ENCODE results near the gene DLK1.

DLK1 gene

DNA sequence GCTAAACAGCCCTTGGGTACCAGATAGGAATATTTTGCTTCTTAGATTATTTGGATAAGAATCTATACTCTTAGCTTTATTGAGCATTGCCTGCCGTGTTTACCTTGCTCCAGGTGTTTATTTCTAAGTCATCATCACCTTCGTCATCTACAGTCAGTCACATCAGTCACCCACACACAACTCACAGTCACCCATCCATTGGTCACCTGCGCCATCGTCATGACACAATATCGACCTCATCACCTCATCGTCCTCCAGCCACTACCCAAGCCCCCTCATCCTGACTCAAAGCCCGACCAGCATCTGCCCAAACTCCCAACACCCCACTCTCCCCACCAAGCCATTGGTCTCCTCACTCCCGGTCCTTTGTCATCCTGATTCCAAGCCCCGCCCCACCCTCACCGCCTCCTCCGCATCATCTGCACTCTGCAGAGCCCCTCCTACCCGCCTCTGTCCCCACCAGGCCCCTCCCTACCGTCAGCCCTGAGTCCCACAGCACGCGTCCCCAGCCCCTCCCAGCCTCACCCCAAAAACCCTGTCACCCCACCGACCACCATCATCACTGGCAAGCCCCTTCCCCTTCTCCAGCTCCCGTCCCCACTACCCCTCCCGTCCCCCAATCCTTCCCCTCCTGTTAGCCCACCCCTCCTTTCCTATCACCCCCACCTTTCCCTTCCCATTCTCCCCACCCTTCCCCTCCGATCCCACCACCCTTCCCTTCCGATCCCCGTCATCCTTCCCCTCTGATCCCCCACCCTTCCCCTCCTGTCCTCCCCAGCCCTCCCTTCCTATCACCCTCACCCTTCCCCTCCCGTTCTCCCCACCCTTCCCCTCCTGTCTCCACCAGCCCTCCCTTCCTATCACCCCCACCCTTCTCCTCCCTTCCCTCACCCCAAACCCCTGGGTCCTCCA, 9.8 kb downstream of the DLK1 start:
- in situ Hi-C loops (cut with MboI; ENCODE audit: low pct_unique_long_range_greater_than_20kb, low sequenced_read_pairs, unreplicated experiment), result no loop called here
- no peak for DNase-seq (ENCODE audit: low spot score)
- TF ChIP-seq, protein P1, sequence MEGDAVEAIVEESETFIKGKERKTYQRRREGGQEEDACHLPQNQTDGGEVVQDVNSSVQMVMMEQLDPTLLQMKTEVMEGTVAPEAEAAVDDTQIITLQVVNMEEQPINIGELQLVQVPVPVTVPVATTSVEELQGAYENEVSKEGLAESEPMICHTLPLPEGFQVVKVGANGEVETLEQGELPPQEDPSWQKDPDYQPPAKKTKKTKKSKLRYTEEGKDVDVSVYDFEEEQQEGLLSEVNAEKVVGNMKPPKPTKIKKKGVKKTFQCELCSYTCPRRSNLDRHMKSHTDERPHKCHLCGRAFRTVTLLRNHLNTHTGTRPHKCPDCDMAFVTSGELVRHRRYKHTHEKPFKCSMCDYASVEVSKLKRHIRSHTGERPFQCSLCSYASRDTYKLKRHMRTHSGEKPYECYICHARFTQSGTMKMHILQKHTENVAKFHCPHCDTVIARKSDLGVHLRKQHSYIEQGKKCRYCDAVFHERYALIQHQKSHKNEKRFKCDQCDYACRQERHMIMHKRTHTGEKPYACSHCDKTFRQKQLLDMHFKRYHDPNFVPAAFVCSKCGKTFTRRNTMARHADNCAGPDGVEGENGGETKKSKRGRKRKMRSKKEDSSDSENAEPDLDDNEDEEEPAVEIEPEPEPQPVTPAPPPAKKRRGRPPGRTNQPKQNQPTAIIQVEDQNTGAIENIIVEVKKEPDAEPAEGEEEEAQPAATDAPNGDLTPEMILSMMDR (IDR thresholded peaks at IDR 0.05; ENCODE audit: extremely low read depth, insufficient read depth, missing control alignments), result no peak

DNA sequence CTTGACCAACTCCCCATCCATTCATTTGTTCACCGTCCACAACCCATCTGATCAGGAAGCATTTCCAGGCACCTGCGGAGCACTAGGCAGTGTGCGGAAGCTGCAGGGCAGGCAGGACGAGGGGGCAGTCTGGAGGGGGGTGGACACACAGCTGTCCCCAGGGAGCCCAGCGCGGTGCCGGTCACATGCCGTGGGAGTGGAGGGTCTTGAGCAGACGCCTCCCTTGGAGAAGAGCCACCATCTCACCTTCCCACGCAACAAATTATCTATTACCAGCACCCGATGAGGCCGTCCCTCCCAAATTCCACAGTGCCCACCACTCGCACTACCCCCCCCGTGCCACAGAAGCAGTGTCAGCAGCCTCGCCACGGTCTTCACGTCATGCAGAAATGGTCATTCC, 10.8 kb downstream of the DLK1 start:
- TF ChIP-seq, protein P1 (IDR thresholded peaks at IDR 0.05; ENCODE audit: extremely low read depth, insufficient read depth, missing control alignments), result no peak
- in situ Hi-C loops (cut with MboI; ENCODE audit: low pct_unique_long_range_greater_than_20kb, low sequenced_read_pairs, unreplicated experiment), result no loop called here
- peak; percentile 17 for DNase-seq (ENCODE audit: low spot score)

DNA sequence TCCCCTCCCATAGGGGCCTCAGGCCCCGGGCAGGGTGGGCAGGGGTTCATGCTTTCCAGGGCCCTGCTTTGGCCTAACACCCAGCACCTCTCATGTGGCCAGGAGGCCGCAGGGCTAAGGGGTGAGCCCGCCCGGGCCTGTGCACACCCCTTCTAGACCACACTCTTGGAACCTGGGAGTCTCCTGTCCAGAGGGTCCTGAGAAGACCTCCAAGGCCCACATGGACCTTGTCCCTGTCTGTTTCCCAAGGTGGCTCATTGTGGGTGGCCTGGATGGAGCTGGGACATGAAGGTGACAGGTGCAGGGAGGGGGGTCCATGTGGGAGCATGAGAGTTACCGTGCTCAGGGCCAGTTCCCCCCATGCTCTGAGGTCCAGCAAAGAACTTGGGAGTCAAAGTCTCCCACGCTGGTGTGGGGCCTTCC, 11.6 kb downstream of the DLK1 start:
- TF ChIP-seq, protein P1 (IDR thresholded peaks at IDR 0.05; ENCODE audit: extremely low read depth, insufficient read depth, missing control alignments), result no peak
- no peak for DNase-seq (ENCODE audit: low spot score)
- in situ Hi-C loops (cut with MboI; ENCODE audit: low pct_unique_long_range_greater_than_20kb, low sequenced_read_pairs, unreplicated experiment), result no loop called here

DNA sequence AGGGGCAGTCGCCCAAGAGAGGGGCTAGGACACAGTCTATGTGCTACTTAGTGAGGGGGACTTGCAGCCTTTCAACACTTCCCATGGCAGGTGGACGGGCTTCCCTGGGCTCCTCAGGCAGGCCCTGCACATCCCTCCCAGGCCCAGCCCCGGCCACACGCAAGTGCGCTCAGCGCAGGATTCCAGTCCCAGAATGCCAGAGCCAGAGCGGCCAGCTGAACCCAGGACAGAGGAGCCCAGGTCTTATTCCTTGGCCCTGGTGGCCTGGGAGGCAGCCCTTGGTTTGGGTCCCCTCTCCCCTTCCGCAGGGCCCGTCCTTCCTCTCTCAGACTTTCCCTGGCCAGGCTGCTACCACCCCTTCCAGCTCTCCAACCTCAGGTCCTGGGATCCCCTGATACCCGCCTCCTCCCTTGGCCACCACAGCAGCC, 12.0 kb downstream of the DLK1 start:
- DNase-seq (ENCODE audit: low spot score), result no peak
- TF ChIP-seq, protein P1 (IDR thresholded peaks at IDR 0.05; ENCODE audit: extremely low read depth, insufficient read depth, missing control alignments), result no peak
- in situ Hi-C loops (cut with MboI; ENCODE audit: low pct_unique_long_range_greater_than_20kb, low sequenced_read_pairs, unreplicated experiment), result no loop called here

DNA sequence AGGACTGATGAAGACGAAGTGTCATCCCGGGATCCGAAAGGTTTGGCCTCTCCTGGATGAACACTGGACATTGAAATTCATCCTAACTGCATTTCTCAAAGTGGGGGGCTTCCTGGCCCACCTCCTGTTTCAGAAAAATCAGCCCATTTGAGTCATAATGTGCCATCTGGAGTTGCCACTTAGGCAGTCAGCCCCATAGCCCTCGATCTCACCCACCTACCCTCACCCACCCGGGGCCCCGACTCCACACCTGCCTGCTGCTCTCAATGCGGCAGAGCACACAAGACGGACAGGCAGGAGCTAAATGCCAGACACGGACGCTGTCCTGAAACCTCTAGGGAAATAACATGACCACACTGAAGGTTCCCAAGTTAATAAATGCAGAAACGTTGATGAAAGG, 12.6 kb downstream of the DLK1 start:
- no peak for DNase-seq (ENCODE audit: low spot score)
- in situ Hi-C loops (cut with MboI; ENCODE audit: low pct_unique_long_range_greater_than_20kb, low sequenced_read_pairs, unreplicated experiment), result no loop called here
- TF ChIP-seq, protein P1 (IDR thresholded peaks at IDR 0.05; ENCODE audit: extremely low read depth, insufficient read depth, missing control alignments), result no peak

DNA sequence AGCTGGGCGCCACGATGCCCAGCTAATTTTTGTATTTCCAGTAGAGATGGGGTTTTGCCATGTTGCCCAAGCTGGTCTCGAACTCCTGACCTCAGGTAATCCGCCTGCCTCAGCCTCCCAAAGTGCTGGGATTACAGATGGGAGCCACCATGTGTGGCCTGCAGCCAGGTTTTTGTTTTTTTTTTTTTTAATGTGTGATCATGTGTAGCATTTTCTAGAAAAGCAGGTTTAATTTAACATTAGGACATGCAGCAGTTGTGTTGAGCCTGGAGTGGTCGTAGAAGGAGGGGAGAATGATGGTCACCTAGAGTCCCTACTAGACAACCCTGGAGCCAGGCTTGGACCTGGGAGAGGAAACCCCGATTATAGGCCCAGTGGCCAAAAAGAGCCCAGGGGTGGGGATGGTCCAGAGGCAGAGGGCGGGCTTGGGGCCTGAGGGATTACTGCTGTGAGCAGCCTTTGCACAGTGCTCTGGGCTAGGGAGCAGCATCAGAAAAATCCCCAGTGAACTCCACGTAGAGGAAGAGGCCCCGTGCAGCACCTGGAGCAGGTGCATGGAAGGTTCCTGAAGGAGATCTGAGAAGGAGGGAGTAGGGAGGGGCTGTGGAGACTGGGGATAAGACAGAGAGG, 13.6 kb downstream of the DLK1 start:
- in situ Hi-C loops (cut with MboI; ENCODE audit: low pct_unique_long_range_greater_than_20kb, low sequenced_read_pairs, unreplicated experiment), result no loop called here
- TF ChIP-seq, protein P1 (IDR thresholded peaks at IDR 0.05; ENCODE audit: extremely low read depth, insufficient read depth, missing control alignments), result no peak
- no peak for DNase-seq (ENCODE audit: low spot score)

Measured in GM13977 (cell line).